ENCODE results near the gene FILIP1. TPM values are rescaled to one million over a fixed set of nuclear protein-coding genes. Genes with fewer than 3 reads are reported as not detected.
"Not testable (repeated sequence)": the region's sequence is repeated elsewhere in the genome, so short reads cannot be mapped to it uniquely, and the experiment has no call there.

Gene FILIP1
- total RNA-seq, 1 donor from 2014 or later, result 183 TPM

GRCh38 chr6:75427329-75427728, 66.3 kb downstream of the FILIP1 start:
- intact Hi-C loops (cut with DNase I), result no loop called here
- no peak for DNase-seq (ENCODE audit: low spot score)

GRCh38 chr6:75424618-75425548, 68.7 kb downstream of the FILIP1 start:
- intact Hi-C loops (cut with DNase I), result no loop called here
- DNase-seq (ENCODE audit: low spot score), result no peak

GRCh38 chr6:75423386-75423785, 70.2 kb downstream of the FILIP1 start:
- DNase-seq (ENCODE audit: low spot score), result no peak
- intact Hi-C loops (cut with DNase I), result no loop called here

- intact Hi-C loops (cut with DNase I), result no loop called here
- no peak for DNase-seq (ENCODE audit: low spot score)
Measured at GRCh38 chr6:75422024-75422639, 71.5 kb downstream of the FILIP1 start.

GRCh38 chr6:75421316-75422023, 72.1 kb downstream of the FILIP1 start:
- DNase-seq (ENCODE audit: low spot score), result no peak
- intact Hi-C loops (cut with DNase I), result no loop called here

GRCh38 chr6:75419980-75420379, 73.6 kb downstream of the FILIP1 start:
- intact Hi-C loops (cut with DNase I), result no loop called here
- DNase-seq (ENCODE audit: low spot score), result no peak

- intact Hi-C loops (cut with DNase I), result no loop called here
- no peak for DNase-seq (ENCODE audit: low spot score)
Measured at GRCh38 chr6:75419416-75419815, 74.2 kb downstream of the FILIP1 start.

- no peak for DNase-seq (ENCODE audit: low spot score)
- intact Hi-C loops (cut with DNase I), result no loop called here
Measured at GRCh38 chr6:75418233-75418632, 75.4 kb downstream of the FILIP1 start.

- no peak for DNase-seq (ENCODE audit: low spot score)
- intact Hi-C loops (cut with DNase I), result no loop called here
Measured at GRCh38 chr6:75416443-75416842, 77.2 kb downstream of the FILIP1 start.

- no peak for DNase-seq (ENCODE audit: low spot score)
- intact Hi-C loops (cut with DNase I), result no loop called here
Measured at GRCh38 chr6:75415804-75416203, 77.8 kb downstream of the FILIP1 start.

GRCh38 chr6:75414445-75415021, 79.1 kb downstream of the FILIP1 start:
- intact Hi-C loops (cut with DNase I), result no loop called here
- no peak for DNase-seq (ENCODE audit: low spot score)

GRCh38 chr6:75412969-75413662, 80.5 kb downstream of the FILIP1 start:
- DNase-seq (ENCODE audit: low spot score), result no peak
- intact Hi-C loops (cut with DNase I), result no loop called here

GRCh38 chr6:75410564-75410963, 83.0 kb downstream of the FILIP1 start:
- intact Hi-C loops (cut with DNase I); DNase-seq (ENCODE audit: low spot score): not testable (repeated sequence)

- DNase-seq (ENCODE audit: low spot score), result no peak
- intact Hi-C loops (cut with DNase I), result no loop called here
Measured at GRCh38 chr6:75409928-75410327, 83.7 kb downstream of the FILIP1 start.

- intact Hi-C loops (cut with DNase I), result no loop called here
- DNase-seq (ENCODE audit: low spot score), result no peak
Measured at GRCh38 chr6:75409286-75409685, 84.3 kb downstream of the FILIP1 start.

GRCh38 chr6:75403563-75404080, 90.0 kb downstream of the FILIP1 start:
- intact Hi-C loops (cut with DNase I), result no loop called here
- DNase-seq (ENCODE audit: low spot score), result no peak

- intact Hi-C loops (cut with DNase I), result no loop called here
- peak; percentile 77 for DNase-seq (ENCODE audit: low spot score)
Measured at GRCh38 chr6:75402296-75402695, 91.3 kb downstream of the FILIP1 start.

- intact Hi-C loops (cut with DNase I), result no loop called here
- DNase-seq (ENCODE audit: low spot score), result no peak
Measured at GRCh38 chr6:75397656-75398465, 95.7 kb downstream of the FILIP1 start.
